SK-N-SH (cell line): ENCODE measurements around the gene ZNF503. TPM values are rescaled to one million over a fixed set of nuclear protein-coding genes. Genes with fewer than 3 reads are reported as not detected.

ENCODE experiments used
- CTCF ChIA-PET: fragments of 300-600, 350-600 bp; formaldehyde crosslinking; extraction: SDS; loops from one replicate; lab custom pipeline; 2021; lab: Yijun Ruan, JAX
- POLR2A ChIA-PET: fragments of 350-600 bp; sonication (Branson Sonifier 250); formaldehyde crosslinking; extraction: SDS; loops from one replicate; lab custom pipeline; 2020; ENCODE audit warnings: antibody characterized with exemption, inconsistent platforms; lab: Yijun Ruan, JAX
- DNase-seq: peaks from one replicate; pipeline ENCODE4 v3.0.0; 2012
- H2AFZ ChIP-seq: fragments of 200-600 bp; sonication (generic); 2 replicates; pipeline ENCODE4 v1.8.1; 2016; ENCODE audit warnings: antibody characterized with exemption, mild to moderate bottlenecking, low read depth
- H3F3A ChIP-seq: fragments of 200-600 bp; sonication (generic); replicated peaks from 2 replicates; pipeline ENCODE3; 2016; ENCODE audit warnings: antibody characterized with exemption, mild to moderate bottlenecking; ENCODE audit not compliant: insufficient read depth
- H3K27ac ChIP-seq, 2 experiments: fragments of 200-500 bp in 1 of 2; fragments of 200-600 bp in 1 of 2; sonication (Bioruptor generic) in 1 of 2; sonication (generic), shearing (Covaris generic) in 1 of 2; 2 replicates each; pipeline versions ENCODE4 v1.5.1 to v1.6.1; 2014 to 2016; ENCODE audit warnings: low read depth in 2 of 2, inconsistent platforms in 1 of 2, low read length in 1 of 2, mild to moderate bottlenecking in 1 of 2, mixed read lengths in 1 of 2
- H3K27me3 ChIP-seq: fragments of 200-600 bp; sonication (generic), shearing (Covaris generic); 2 replicates; pipeline ENCODE4 v1.6.1; 2016; ENCODE audit warnings: mixed run types; ENCODE audit not compliant: insufficient read depth
- H3K36me3 ChIP-seq, 2 experiments: fragments of 200-500 bp in 1 of 2; fragments of 200-600 bp in 1 of 2; sonication (Bioruptor generic) in 1 of 2; sonication (generic) in 1 of 2; replicated peaks in 1 of 2; 2 replicates each; pipeline versions ENCODE3 to v1.5.1; 2014 to 2016; ENCODE audit warnings: low read length in 1 of 2, mild to moderate bottlenecking in 1 of 2; ENCODE audit not compliant: insufficient read depth in 2 of 2, control insufficient read depth in 1 of 2
- H3K4me1 ChIP-seq, 2 experiments: fragments of 200-500 bp in 1 of 2; fragments of 200-600 bp in 1 of 2; sonication (Bioruptor generic) in 1 of 2; sonication (generic), shearing (Covaris generic) in 1 of 2; 2 replicates each; pipeline versions ENCODE4 v1.5.1 to v1.6.1; 2014 to 2016; ENCODE audit warnings: low read depth in 1 of 2, low read length in 1 of 2, mixed run types in 1 of 2; ENCODE audit not compliant: insufficient read depth in 2 of 2, control insufficient read depth in 1 of 2
- H3K4me2 ChIP-seq: fragments of 200-600 bp; sonication (generic), shearing (Covaris generic); 2 replicates; pipeline ENCODE4 v1.6.1; 2017; ENCODE audit warnings: mixed run types
- H3K4me3 ChIP-seq, 2 experiments: fragments of 200-500 bp in 1 of 2; fragments of 200-600 bp in 1 of 2; sonication (Bioruptor generic) in 1 of 2; sonication (generic), shearing (Covaris generic) in 1 of 2; 2 replicates each; pipeline versions ENCODE4 v1.5.1 to v1.8.1; 2014 to 2016; ENCODE audit warnings: low read depth in 2 of 2, inconsistent platforms in 1 of 2, low read length in 1 of 2, mild to moderate bottlenecking in 1 of 2, mixed read lengths in 1 of 2, moderate library complexity in 1 of 2
- H3K79me2 ChIP-seq: fragments of 200-600 bp; sonication (generic); 2 replicates; pipeline ENCODE4 v1.8.1; 2017; ENCODE audit warnings: mild to moderate bottlenecking; ENCODE audit not compliant: insufficient read depth
- H3K9ac ChIP-seq: fragments of 200-600 bp; sonication (generic); 2 replicates; pipeline ENCODE4 v1.6.1; 2017; ENCODE audit warnings: mixed run types
- H3K9me2 ChIP-seq: fragments of 200-600 bp; sonication (generic); 2 replicates; pipeline ENCODE4 v1.6.1; 2017; ENCODE audit warnings: mixed run types
- H3K9me3 ChIP-seq: fragments of 200-600 bp; sonication (generic); 2 replicates; pipeline ENCODE4 v1.6.1; 2017; ENCODE audit warnings: mixed run types, mild to moderate bottlenecking, moderate library complexity
- H4K20me1 ChIP-seq: fragments of 200-600 bp; sonication (generic); 2 replicates; pipeline ENCODE4 v1.6.1; 2017; ENCODE audit warnings: mild to moderate bottlenecking, mixed run types; ENCODE audit not compliant: insufficient read depth
- FOSL2 ChIP-seq: IDR thresholded peaks from 2 replicates; pipeline ENCODE4 v1.4.0; 2012; ENCODE audit warnings: low read depth, mild to moderate bottlenecking, moderate library complexity, borderline replicate concordance
- FOXJ3 ChIP-seq: sonication (generic); formaldehyde crosslinking; IDR thresholded peaks from 2 replicates; pipeline ENCODE4 v1.5.1; 2020; ENCODE audit warnings: mild to moderate bottlenecking, missing genetic modification reagents
- MXI1 ChIP-seq: IDR thresholded peaks from 2 replicates; pipeline ENCODE4 v1.6.1; 2012; ENCODE audit warnings: mild to moderate bottlenecking, low read depth, low read length, improper control_type of control experiment
- RCOR1 ChIP-seq: fragments of 150-350 bp; IDR thresholded peaks from 2 replicates; pipeline ENCODE4 v1.6.1; 2017; ENCODE audit warnings: antibody characterized with exemption, low read length
- REST ChIP-seq: IDR thresholded peaks from 2 replicates; pipeline ENCODE4 v1.6.1; 2012; ENCODE audit warnings: mild to moderate bottlenecking, low read depth, low read length, moderate library complexity
- USF1 ChIP-seq: IDR thresholded peaks from 2 replicates; pipeline ENCODE4 v1.4.0; 2012; ENCODE audit warnings: low read depth, borderline replicate concordance
- WGBS: methylation state at CpG from one replicate; pipeline ENCODE4 v1.1.6; 2017; ENCODE audit warnings: low lambda C conversion rate; 5-methylcytosine and 5-hydroxymethylcytosine counted together
- polyA plus RNA-seq, 3 experiments: library from polyadenylated mRNA; depleted of rRNA; stranded (reverse); fragments of >200 nt; gene quantifications; 2 replicates each; pipeline ENCODE4 v1.2.3, GENCODE V29; 2012
- TF ChIP-seq, protein P1 (sequence below): IDR thresholded peaks from 2 replicates; pipeline ENCODE4 v1.4.0; 2012; ENCODE audit warnings: low read depth

ZNF503 gene
- polyA plus RNA-seq, 1 of the 3 experiments (the other 2 are of a cell fraction) = 5.9 TPM

DNA sequence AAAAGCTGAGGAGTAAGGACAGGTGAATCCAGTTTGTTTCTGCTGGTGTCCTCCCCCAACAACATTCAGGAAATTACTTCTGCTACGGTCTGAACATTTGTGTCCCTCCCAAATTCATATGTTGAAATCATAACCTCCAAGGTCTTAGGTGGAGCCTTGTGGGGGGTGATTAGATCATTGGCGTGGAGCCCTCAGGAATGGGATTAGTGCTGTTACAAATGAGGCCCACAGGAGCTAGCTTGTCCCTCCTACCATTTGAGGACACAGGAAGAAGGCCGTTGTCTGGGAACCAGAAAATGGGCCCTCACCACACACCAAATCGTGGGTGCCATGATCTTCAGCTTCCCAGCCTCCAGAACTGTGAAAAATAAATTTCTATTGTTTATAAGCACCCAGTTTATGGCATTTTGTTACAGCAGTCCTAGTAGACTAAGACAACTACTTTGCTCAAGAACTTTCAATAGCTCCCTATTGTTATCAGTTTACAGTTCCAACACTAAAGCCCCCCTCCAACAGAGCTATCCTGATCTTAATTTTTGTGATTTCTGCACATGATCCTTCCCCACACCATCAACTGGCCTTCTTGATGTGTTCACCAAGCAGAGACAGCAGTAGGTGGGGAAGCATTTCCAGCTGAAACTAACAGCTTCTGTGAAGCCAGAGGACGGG lies 27.7 kb upstream of the ZNF503 start (continued):
- TF ChIP-seq MXI1 = no peak
- no peak for TF ChIP-seq FOXJ3 (CRISPR knock-in tag)
- TF ChIP-seq USF1 = no peak
- no peak for TF ChIP-seq RCOR1

- H3K4me1 ChIP-seq = peaks cover 0 to 8% of the 10 kb centered on the region in 2 experiments; a peak in 1 of 4 replicates
- peak; percentile 29; the same call in 1 of the 2 replicates for TF ChIP-seq FOSL2
- TF ChIP-seq, protein P1, sequence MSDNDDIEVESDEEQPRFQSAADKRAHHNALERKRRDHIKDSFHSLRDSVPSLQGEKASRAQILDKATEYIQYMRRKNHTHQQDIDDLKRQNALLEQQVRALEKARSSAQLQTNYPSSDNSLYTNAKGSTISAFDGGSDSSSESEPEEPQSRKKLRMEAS = no peak
- TF ChIP-seq, all 33 proteins: peak for 1
- WGBS = 68% methylated on average over 9 of the region's 9 CpGs
- Histone ChIP-seq H3K9ac (no peak overlapping the region), H3K9me3 (no peaks in the 10 kb centered on the region), H3K9me2 (no peaks in the 10 kb centered on the region), H3K27me3 (no peaks in the 10 kb centered on the region), H3K4me2 (no peak overlapping the region), H3K36me3 (no peaks in the 10 kb centered on the region), H2AFZ (0 out of 2 replicates have a peak overlapping the region, but pooled peaks have one; percentile 36), H3K27ac (no peak overlapping the region), H3F3A (no peaks in the 10 kb centered on the region), H4K20me1 (no peaks in the 10 kb centered on the region), H3K4me3 (no peak overlapping the region), H3K79me2 (no peaks in the 10 kb centered on the region)
- CTCF ChIA-PET = interaction anchor here (1.3 kb wide), 1 partner anchor 12 kb away, joined by 5 read pairs; no protein-coding TSS in a partner anchor
- POLR2A ChIA-PET = no interaction called here
- DNase-seq = no peak
Measured at GRCh38 chr10:75428434-75429158, 27.0 kb upstream of the ZNF503 start.

GRCh38 chr10:75427951-75428350 lies 26.4 kb upstream of the ZNF503 start:
- Histone ChIP-seq H3K79me2 (no peaks in the 10 kb centered on the region), H3K36me3 (no peaks in the 10 kb centered on the region), H4K20me1 (no peaks in the 10 kb centered on the region), H3K27ac (no peak overlapping the region), H3K9me2 (no peaks in the 10 kb centered on the region), H3K4me3 (no peak overlapping the region), H3K9me3 (no peaks in the 10 kb centered on the region), H3K9ac (no peak overlapping the region), H3K4me2 (no peak overlapping the region), H3K27me3 (no peaks in the 10 kb centered on the region), H2AFZ (0 out of 2 replicates have a peak overlapping the region, but pooled peaks have one; percentile 36), H3F3A (no peaks in the 10 kb centered on the region), H3K4me1 (peaks cover 0 to 8% of the 10 kb centered on the region in 2 experiments; a peak in 1 of 4 replicates)
- ChIA-PET POLR2A (no interaction called here), CTCF (interaction anchor here (1.3 kb wide), 1 partner anchor 11 kb away, joined by 5 read pairs; no protein-coding TSS in a partner anchor)
- no peak for TF ChIP-seq REST
- 77% methylated on average over 3 of the region's 3 CpGs for WGBS
- no peak for DNase-seq
